ENCODE measurements around the gene PEX14. TPM values are rescaled to one million over a fixed set of nuclear protein-coding genes. Genes with fewer than 3 reads are reported as not detected.
"Not testable (repeated sequence)": the region's sequence is repeated elsewhere in the genome, so short reads cannot be mapped to it uniquely, and the experiment has no call there.

The PEX14 gene
- total RNA-seq, 2 donors from 2014 or later = 20.7 to 23.7 TPM

- no peak overlapping the region for H3K4me3 Mint-ChIP-seq
- peaks cover 6 to 7% of the 10 kb centered on the region in 2 donors for H3K4me1 Mint-ChIP-seq (ENCODE audit: low read depth in 2 of 2)
- DNase-seq (ENCODE audit: low spot score) (no peak), ATAC-seq (no peak)
- peaks cover 13% of the 10 kb centered on the region for H3K36me3 Mint-ChIP-seq
- no peaks in the 10 kb centered on the region for H3K27me3 Mint-ChIP-seq
- H3K9me3 Mint-ChIP-seq = no peaks in the 10 kb centered on the region
- no peak overlapping the region for H3K27ac Mint-ChIP-seq
Observed at GRCh38 chr1:10467078-10467477, 7.7 kb upstream of the PEX14 start.

- H3K9me3 Mint-ChIP-seq = no peaks in the 10 kb centered on the region
- no peak overlapping the region for H3K27ac Mint-ChIP-seq
- peaks cover 7% of the 10 kb centered on the region for H3K36me3 Mint-ChIP-seq
- no peaks in the 10 kb centered on the region for H3K27me3 Mint-ChIP-seq
- H3K4me3 Mint-ChIP-seq = no peak overlapping the region
- ATAC-seq = no peak
- H3K4me1 Mint-ChIP-seq (ENCODE audit: low read depth in 2 of 2) = peaks cover 22 to 23% of the 10 kb centered on the region in 2 donors
- no peak for DNase-seq (ENCODE audit: low spot score)
Observed at GRCh38 chr1:10470043-10470442, 4.7 kb upstream of the PEX14 start.

GRCh38 chr1:10471411-10472219 is 3.1 kb upstream of the PEX14 start:
- Mint-ChIP-seq H3K9me3 (no peaks in the 10 kb centered on the region), H3K36me3 (peaks cover 7% of the 10 kb centered on the region), H3K27me3 (no peaks in the 10 kb centered on the region), H3K27ac (peak overlapping the region; percentile 94 to 97), H3K4me3 (peak overlapping the region; percentile 98), H3K4me1 (ENCODE audit: low read depth in 2 of 2) (peaks cover 35% of the 10 kb centered on the region in 2 donors)
- ATAC-seq (no peak), DNase-seq (ENCODE audit: low spot score) (no peak)

- Mint-ChIP-seq H3K4me3 (peak within 1 kb of the TSS; percentile 98), H3K4me1 (ENCODE audit: low read depth in 2 of 2) (peaks cover 35% of the 10 kb centered on the region in 2 donors), H3K36me3 (peaks cover 7% of the 10 kb centered on the region), H3K27me3 (no peaks in the 10 kb centered on the region), H3K9me3 (no peaks in the 10 kb centered on the region), H3K27ac (peak within 1 kb of the TSS; percentile 94 to 97)
- peak; percentile 94 for DNase-seq (ENCODE audit: low spot score)
- ATAC-seq = peak; percentile 88 to 92
Observed at GRCh38 chr1:10472220-10473144, 2.3 kb upstream of the PEX14 start, which contains the start of gene DFFA. Gene DFFA (minus strand): TSS chr1:10472529. CDS start chr1:10472458, 71 bp downstream.

- Mint-ChIP-seq H3K27ac (peak overlapping the region; percentile 94 to 97), H3K36me3 (peaks cover 1% of the 10 kb centered on the region), H3K27me3 (no peaks in the 10 kb centered on the region), H3K9me3 (no peaks in the 10 kb centered on the region), H3K4me3 (peak overlapping the region; percentile 98), H3K4me1 (ENCODE audit: low read depth in 2 of 2) (peaks cover 31 to 35% of the 10 kb centered on the region in 2 donors)
- ATAC-seq (no peak), DNase-seq (ENCODE audit: low spot score) (no peak)
Observed at GRCh38 chr1:10473145-10473765, 1.5 kb upstream of the PEX14 start.

GRCh38 chr1:10474309-10474612 is 489 bp upstream of the PEX14 start:
- Mint-ChIP-seq H3K27ac (peak overlapping the region; percentile 68 to 86), H3K4me1 (ENCODE audit: low read depth in 2 of 2) (peaks cover 31 to 35% of the 10 kb centered on the region in 2 donors), H3K4me3 (peak overlapping the region; percentile 94)
- ATAC-seq; DNase-seq (ENCODE audit: low spot score); H3K36me3 Mint-ChIP-seq; H3K27me3 Mint-ChIP-seq; H3K9me3 Mint-ChIP-seq: not testable (repeated sequence)

- Mint-ChIP-seq H3K9me3 (no peaks in the 10 kb centered on the region), H3K4me1 (ENCODE audit: low read depth in 2 of 2) (peaks cover 31 to 35% of the 10 kb centered on the region in 2 donors), H3K36me3 (no peaks in the 10 kb centered on the region), H3K4me3 (peak overlapping the region; percentile 94), H3K27me3 (no peaks in the 10 kb centered on the region), H3K27ac (peak overlapping the region; percentile 68 to 86)
- ATAC-seq (no peak), DNase-seq (ENCODE audit: low spot score) (no peak)
Observed at GRCh38 chr1:10475510-10475909, 760 bp downstream of the PEX14 start.

GRCh38 chr1:10479296-10479695 is 4.5 kb downstream of the PEX14 start:
- no peaks in the 10 kb centered on the region for H3K36me3 Mint-ChIP-seq
- H3K9me3 Mint-ChIP-seq = no peaks in the 10 kb centered on the region
- ATAC-seq (no peak), DNase-seq (ENCODE audit: low spot score) (no peak)
- H3K4me3 Mint-ChIP-seq = no peak overlapping the region
- peaks cover 17 to 20% of the 10 kb centered on the region in 2 donors for H3K4me1 Mint-ChIP-seq (ENCODE audit: low read depth in 2 of 2)
- no peak overlapping the region for H3K27ac Mint-ChIP-seq
- no peaks in the 10 kb centered on the region for H3K27me3 Mint-ChIP-seq

GRCh38 chr1:10480614-10481013 is 5.9 kb downstream of the PEX14 start:
- DNase-seq (ENCODE audit: low spot score) (no peak), ATAC-seq (no peak)
- Mint-ChIP-seq H3K9me3 (no peaks in the 10 kb centered on the region), H3K27me3 (no peaks in the 10 kb centered on the region), H3K27ac (no peak overlapping the region), H3K36me3 (no peaks in the 10 kb centered on the region), H3K4me3 (no peak overlapping the region), H3K4me1 (ENCODE audit: low read depth in 2 of 2) (peaks cover 16 to 19% of the 10 kb centered on the region in 2 donors)

GRCh38 chr1:10484521-10484920 is 9.8 kb downstream of the PEX14 start:
- DNase-seq (ENCODE audit: low spot score) = no peak
- Mint-ChIP-seq H3K27me3 (no peaks in the 10 kb centered on the region), H3K4me1 (ENCODE audit: low read depth in 2 of 2) (peaks cover 9 to 11% of the 10 kb centered on the region in 2 donors), H3K4me3 (peak overlapping the region; percentile 11), H3K27ac (peak overlapping the region in 1 of 2 donors; percentile 22), H3K9me3 (no peaks in the 10 kb centered on the region), H3K36me3 (no peaks in the 10 kb centered on the region)
- peak in 1 of 2 donors; percentile 56 for ATAC-seq

GRCh38 chr1:10489291-10490055 is 14.7 kb downstream of the PEX14 start:
- Mint-ChIP-seq H3K27me3 (no peaks in the 10 kb centered on the region), H3K4me1 (ENCODE audit: low read depth in 2 of 2) (peaks cover 14 to 17% of the 10 kb centered on the region in 2 donors), H3K27ac (peak overlapping the region in 1 of 2 donors; percentile 23), H3K9me3 (no peaks in the 10 kb centered on the region), H3K36me3 (no peaks in the 10 kb centered on the region), H3K4me3 (no peak overlapping the region)
- DNase-seq (ENCODE audit: low spot score) (no peak), ATAC-seq (no peak)

GRCh38 chr1:10490286-10490970 is 15.7 kb downstream of the PEX14 start:
- H3K27ac Mint-ChIP-seq = no peak overlapping the region
- ATAC-seq = no peak

More at GRCh38 chr1:10490286-10490970, 15.7 kb downstream of the PEX14 start:
- Mint-ChIP-seq H3K9me3 (no peaks in the 10 kb centered on the region), H3K4me3 (no peak overlapping the region), H3K36me3 (no peaks in the 10 kb centered on the region), H3K4me1 (ENCODE audit: low read depth in 2 of 2) (peaks cover 17 to 19% of the 10 kb centered on the region in 2 donors), H3K27me3 (no peaks in the 10 kb centered on the region)
- DNase-seq (ENCODE audit: low spot score) = no peak

Data from natural killer cell treated with Interleukin-12 subunit alpha and Interleukin-12 subunit beta and Interleukin-15 and Interleukin-18, amount 100 ng/mL, for 72 hours (primary cell).